ENCODE data around the gene ADCY9.
A peak's percentile ranks its signal among the peaks of the same experiment; 100 is the strongest.
"Not testable (repeated sequence)": the region's sequence is repeated elsewhere in the genome, so short reads cannot be mapped to it uniquely, and the experiment has no call there.

ADCY9 gene

GRCh38 chr16:4064950-4065352, 51.3 kb downstream of the ADCY9 start:
- no peak for DNase-seq

GRCh38 chr16:4062212-4062802, 53.9 kb downstream of the ADCY9 start:
- no peak for DNase-seq

- DNase-seq = no peak
Measured at GRCh38 chr16:4060823-4061222, 55.4 kb downstream of the ADCY9 start.

- no peak for DNase-seq
Measured at GRCh38 chr16:4060009-4060408, 56.2 kb downstream of the ADCY9 start.

GRCh38 chr16:4058386-4058785, 57.9 kb downstream of the ADCY9 start:
- DNase-seq = no peak

- peak; percentile 45 for DNase-seq
Measured at GRCh38 chr16:4057439-4057877, 58.8 kb downstream of the ADCY9 start.

GRCh38 chr16:4056161-4057105, 59.8 kb downstream of the ADCY9 start:
- DNase-seq = no peak

- peak; percentile 64 for DNase-seq
Measured at GRCh38 chr16:4055748-4056147, 60.5 kb downstream of the ADCY9 start.

GRCh38 chr16:4053301-4053845, 62.9 kb downstream of the ADCY9 start:
- DNase-seq = peak; percentile 98

GRCh38 chr16:4052801-4053293, 63.4 kb downstream of the ADCY9 start:
- DNase-seq = peak; percentile 86

- no peak for DNase-seq
Measured at GRCh38 chr16:4052096-4052495, 64.1 kb downstream of the ADCY9 start.

GRCh38 chr16:4051591-4051990, 64.7 kb downstream of the ADCY9 start:
- no peak for DNase-seq

GRCh38 chr16:4049031-4049430, 67.2 kb downstream of the ADCY9 start:
- DNase-seq = no peak

- DNase-seq = no peak
Measured at GRCh38 chr16:4048481-4048880, 67.8 kb downstream of the ADCY9 start.

GRCh38 chr16:4046221-4046620, 70.0 kb downstream of the ADCY9 start:
- no peak for DNase-seq

GRCh38 chr16:4045561-4045960, 70.7 kb downstream of the ADCY9 start:
- DNase-seq = not testable (repeated sequence)

- no peak for DNase-seq
Measured at GRCh38 chr16:4042581-4042980, 73.7 kb downstream of the ADCY9 start.

GRCh38 chr16:4038448-4038847, 77.8 kb downstream of the ADCY9 start:
- peak; percentile 78 for DNase-seq

- not testable (repeated sequence) for DNase-seq
Measured at GRCh38 chr16:4036952-4037351, 79.3 kb downstream of the ADCY9 start.

- no peak for DNase-seq
Measured at GRCh38 chr16:4034963-4035362, 81.3 kb downstream of the ADCY9 start.

- no peak for DNase-seq
Measured at GRCh38 chr16:4033951-4034350, 82.3 kb downstream of the ADCY9 start.

GRCh38 chr16:4032768-4033167, 83.5 kb downstream of the ADCY9 start:
- DNase-seq = peak; percentile 81

GRCh38 chr16:4028144-4028543, 88.1 kb downstream of the ADCY9 start:
- no peak for DNase-seq

GRCh38 chr16:4026854-4027253, 89.4 kb downstream of the ADCY9 start:
- DNase-seq = no peak
